Ishikawa (cell line): Measurements from ENCODE around the gene PTPN14.

Experiments
- CEBPB ChIP-seq: IDR thresholded peaks from 2 replicates; pipeline ENCODE4 v1.6.1; 2012
- CREB1 ChIP-seq: IDR thresholded peaks from 2 replicates; pipeline ENCODE4 v1.6.1; 2012; ENCODE audit warnings: low read depth
- EGR1 ChIP-seq: IDR thresholded peaks from 2 replicates; pipeline ENCODE4 v1.6.1; 2012
- EP300 ChIP-seq: IDR thresholded peaks from 2 replicates; pipeline ENCODE4 v1.6.1; 2012; ENCODE audit warnings: borderline replicate concordance
- FOXM1 ChIP-seq: IDR thresholded peaks from 2 replicates; pipeline ENCODE4 v1.6.1; 2012; ENCODE audit warnings: low read depth, borderline replicate concordance
- MAX ChIP-seq: IDR thresholded peaks from 2 replicates; pipeline ENCODE4 v1.6.1; 2012
- NFIC ChIP-seq: IDR thresholded peaks from 2 replicates; pipeline ENCODE4 v1.6.1; 2012
- RAD21 ChIP-seq: IDR thresholded peaks from 2 replicates; pipeline ENCODE4 v1.6.1; 2012; ENCODE audit warnings: low read depth
- REST ChIP-seq: IDR thresholded peaks from 2 replicates; pipeline ENCODE4 v1.6.1; 2012; ENCODE audit warnings: low read depth, mild to moderate bottlenecking
- TAF1 ChIP-seq: IDR thresholded peaks from 2 replicates; pipeline ENCODE4 v1.6.1; 2012; ENCODE audit warnings: low read depth, mild to moderate bottlenecking
- TCF12 ChIP-seq: IDR thresholded peaks from 2 replicates; pipeline ENCODE4 v1.6.1; 2012; ENCODE audit warnings: low read depth
- TEAD4 ChIP-seq: IDR thresholded peaks from 2 replicates; pipeline ENCODE4 v1.6.1; 2012
- USF1 ChIP-seq: IDR thresholded peaks from 2 replicates; pipeline ENCODE4 v1.6.1; 2012
- YY1 ChIP-seq: IDR thresholded peaks from 2 replicates; pipeline ENCODE4 v1.6.1; 2012; ENCODE audit warnings: low read depth
- ZBTB7A ChIP-seq: IDR thresholded peaks from 2 replicates; pipeline ENCODE4 v1.6.1; 2012; ENCODE audit warnings: low read depth

Gene PTPN14

GRCh38 chr1:214402613-214403083 is 148.8 kb downstream of the PTPN14 start:
- TF ChIP-seq REST: no peak
- TF ChIP-seq NFIC: no peak
- peak; percentile 70 for TF ChIP-seq USF1
- no peak for TF ChIP-seq CREB1
- no peak for TF ChIP-seq TEAD4
- no peak for TF ChIP-seq TAF1
- TF ChIP-seq EGR1: no peak

GRCh38 chr1:214401666-214402065 is 149.7 kb downstream of the PTPN14 start:
- no peak for TF ChIP-seq EP300
- TF ChIP-seq EGR1: no peak
- TF ChIP-seq REST: no peak
- no peak for TF ChIP-seq RAD21
- TF ChIP-seq MAX: no peak
- TF ChIP-seq TAF1: no peak
- no peak for TF ChIP-seq USF1
- no peak for TF ChIP-seq TEAD4
- no peak for TF ChIP-seq FOXM1
- no peak for TF ChIP-seq YY1
- no peak for TF ChIP-seq CEBPB
- TF ChIP-seq ZBTB7A: no peak
- no peak for TF ChIP-seq NFIC
- TF ChIP-seq TCF12: no peak
- TF ChIP-seq CREB1: no peak

GRCh38 chr1:214400131-214400530 is 151.3 kb downstream of the PTPN14 start:
- TF ChIP-seq EP300 (no peak), YY1 (no peak), EGR1 (no peak), CEBPB (no peak), USF1 (no peak), RAD21 (no peak), TEAD4 (no peak), CREB1 (no peak), MAX (no peak), FOXM1 (no peak), TAF1 (no peak), TCF12 (no peak), ZBTB7A (no peak), REST (no peak), NFIC (no peak)

- no peak for TF ChIP-seq RAD21
- no peak for TF ChIP-seq EP300
- no peak for TF ChIP-seq NFIC
- TF ChIP-seq CREB1: no peak
- TF ChIP-seq ZBTB7A: no peak
- no peak for TF ChIP-seq YY1
- TF ChIP-seq EGR1: no peak
- TF ChIP-seq REST: no peak
- TF ChIP-seq TAF1: no peak
- TF ChIP-seq FOXM1: no peak
- no peak for TF ChIP-seq TEAD4
- no peak for TF ChIP-seq TCF12
- TF ChIP-seq MAX: no peak
- no peak for TF ChIP-seq CEBPB
- TF ChIP-seq USF1: no peak
Observed at GRCh38 chr1:214398490-214398889, 152.9 kb downstream of the PTPN14 start.
